Heart right ventricle (tissue), 16 donors: ENCODE data around the gene EPM2A. TPM values are rescaled to one million over a fixed set of nuclear protein-coding genes. Genes with fewer than 3 reads are reported as not detected.

ENCODE experiments used
- ATAC-seq, 8 donors: fragments of 200-7000 bp; cut with Tn5 transposase; one replicate each; pipeline ENCODE4 v1.9.1; 2020; ENCODE audit warnings: mild to moderate bottlenecking in 8 of 8, moderate library complexity in 8 of 8, moderate number of reproducible peaks in 1 of 8
- DNase-seq, 2 donors: peaks; one replicate each; pipeline ENCODE4 v3.0.0-alpha.2; 2020
- H3K27ac ChIP-seq, 10 donors: fragments of 200-600 bp; sonication (generic) in 2 of 10; one replicate each; pipeline versions ENCODE4 v1.5.0 to v1.8.0; 2020 to 2022; ENCODE audit warnings: mild to moderate bottlenecking in 3 of 10
- H3K27me3 ChIP-seq, 7 donors: fragments of 200-600 bp; one replicate each; pipeline ENCODE4 v1.8.0; 2021 to 2022; ENCODE audit warnings: mild to moderate bottlenecking in 2 of 7
- H3K36me3 ChIP-seq, 9 donors: fragments of 200-600 bp; sonication (generic) in 1 of 9; one replicate each; pipeline versions ENCODE4 v1.5.0 to v1.8.0; 2020 to 2022; ENCODE audit warnings: mild to moderate bottlenecking in 2 of 9
- H3K4me1 ChIP-seq, 9 donors: fragments of 200-600 bp; sonication (generic) in 1 of 9; one replicate each; pipeline versions ENCODE4 v1.5.0 to v1.8.0; 2020 to 2022; ENCODE audit warnings: mild to moderate bottlenecking in 4 of 9
- H3K4me3 ChIP-seq, 10 donors: fragments of 200-600 bp; sonication (generic) in 2 of 10; one replicate each; pipeline versions ENCODE4 v1.5.0 to v1.8.0; 2020 to 2022; ENCODE audit warnings: mild to moderate bottlenecking in 7 of 10, moderate library complexity in 2 of 10
- H3K9me3 ChIP-seq, 11 donors: fragments of 200-600 bp in 10 of 11; sonication (generic) in 2 of 11; one replicate each; pipeline versions ENCODE4 v1.5.0 to v1.8.0; 2013 to 2022; ENCODE audit warnings: mild to moderate bottlenecking in 2 of 11, control low read depth in 1 of 11, moderate library complexity in 1 of 11
- WGBS, 2 donors: extraction: QIAGEN DNeasy Blood & Tissue Kit; methylation state at CpG; one replicate each; pipeline ENCODE4 v1.1.7; 2013; ENCODE audit warnings: inconsistent platforms in 1 of 2; 5-methylcytosine and 5-hydroxymethylcytosine counted together
- intact Hi-C, 10 donors: fragments of 100-400 bp; cut with DNase I; formaldehyde crosslinking; loops; one replicate each; pipeline versions ENCODE4 v1.11.1 to v1.14.2; 2022
- long read RNA-seq, 3 donors: library from polyadenylated mRNA; unstranded; transcript quantifications; one replicate each; pipeline ENCODE4 v2.0.0, GENCODE V29; 2020 to 2021
- polyA plus RNA-seq, 2 donors: library from polyadenylated mRNA; stranded (reverse); fragments of 200-250 nt; gene quantifications; one replicate each; pipeline ENCODE4 v1.2.3, GENCODE V29; 2013
- total RNA-seq, 10 donors: library from RNA; stranded (reverse); fragmentation: NEBNext Ultra II Directional in 3 of 10; extraction: Animal tissue kit (Norgen Biotek cat#: 25700) in 3 of 10; gene quantifications; one replicate each; pipeline versions ENCODE4 v1.2.1 to v1.2.4, GENCODE V29; 2021 to 2023
- TF ChIP-seq, protein P1 (sequence below), 9 donors: fragments of 200-600 bp; sonication (generic) in 2 of 9; IDR thresholded peaks; one replicate each; pipeline versions ENCODE4 v1.5.0 to v1.8.0; 2021 to 2022; ENCODE audit warnings: antibody characterized with exemption in 9 of 9, mild to moderate bottlenecking in 5 of 9, moderate library complexity in 1 of 9
- donor health status: Arrhythmogenic right ventricular cardiomyopathy.
- donor health status: ischemic (EF 13 %, LVEDD 7.1; RV severe dilation, severe dysfunction).
- donor health status: healthy with polysubstance abuse.
- donor health status: DM: no; HTN: yes; CAD: no.
- donor health status: DM: no; HTN: no; CAD: no.
- donor health status: ischemic (EF 25% LVEDD 6.9; RV normal size, moderate dysfunction).
- donor health status: ischemic (EF 25% LVEDD 5.7; RV mildly dilated, moderate dysfunction).
- donor health status: healthy.
- donor health status: DM: yes; HTN: yes; CAD: no.
- donor health status: Ischemic cardiomyopathy.
- donor health status: ischemic (EF 35%, LVEDD 5.7; RV mildly dilated, moderate dysfunction).
- donor health status: nonischemic (EF 11% LVEDD 7.7; RV severe dilation, severe dysfunction).
- donor health status: DM: yes; HTN: yes; CAD: no.
- donor health status: PGD.
- donor health status: ischemic (EF 29% LVEDD 5.4; RV normal size, mild dysfunction).
- donor health status: nonischemic (EF 23%, LVEDD 6.1; RV moderate dilation, normal function).

The EPM2A gene
- total RNA-seq = 10 to 100 TPM; 26.2 to 60.9 (median 47.5) TPM
- 10 to 100 TPM; 11.0 TPM for polyA plus RNA-seq
- long read RNA-seq, donor 1, full-length matches to known transcripts = 57 of 69 reads
- long read RNA-seq, donor 1, partial matches to known transcripts = 11 of 69 reads
- long read RNA-seq, donor 1, other reads (novel, unspliced or antisense) = 1 of 69 reads
- long read RNA-seq, donor 2, full-length matches to known transcripts = 122 of 145 reads
- long read RNA-seq, donor 2, partial matches to known transcripts = 13 of 145 reads
- long read RNA-seq, donor 2, other reads (novel, unspliced or antisense) = 10 of 145 reads
- long read RNA-seq, donor 3, full-length matches to known transcripts = 12 of 15 reads
- long read RNA-seq, donor 3, partial matches to known transcripts = 3 of 15 reads
- long read RNA-seq, donor 3, other reads (novel, unspliced or antisense) = 0 of 15 reads

DNA sequence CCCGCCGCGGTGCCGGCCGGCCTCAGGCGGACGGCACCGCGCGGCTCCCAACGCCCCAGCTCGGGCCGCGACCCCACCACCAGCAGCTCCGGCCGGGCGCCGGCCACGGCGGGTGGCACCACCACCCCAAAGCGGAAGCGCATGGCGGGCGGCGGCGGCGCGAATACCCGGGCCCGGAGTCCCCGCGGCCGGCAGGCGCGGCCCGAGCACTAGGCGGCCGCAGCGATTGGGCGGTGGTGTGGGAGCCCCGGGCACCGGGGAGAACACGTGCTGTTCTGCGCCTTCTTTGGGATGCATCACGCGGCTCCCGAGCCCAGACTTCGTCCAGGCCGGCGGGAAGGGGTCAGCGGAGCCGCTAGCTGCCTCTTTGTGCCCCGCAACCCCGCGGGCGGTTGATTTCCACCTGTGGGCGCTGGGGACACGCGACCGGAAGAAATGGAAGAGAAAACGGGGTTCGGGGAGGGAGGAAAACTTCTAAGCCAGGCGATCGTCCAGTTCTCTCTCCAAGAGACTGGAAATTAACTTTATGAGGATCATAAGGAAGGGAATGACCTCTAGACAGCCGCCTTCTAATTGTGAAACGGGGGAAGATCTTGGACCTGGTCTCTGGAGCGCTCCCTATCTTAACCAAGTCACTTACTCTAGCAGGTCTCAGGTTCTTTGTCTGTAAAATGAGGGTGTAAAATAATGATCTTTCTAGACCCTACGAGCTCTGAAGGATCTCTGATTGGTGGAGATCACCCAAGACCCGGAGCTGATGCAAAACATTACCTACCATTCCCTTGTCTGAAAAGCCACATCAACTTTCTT lies at the start of gene EPM2A:
Gene EPM2A (minus strand): TSS at position 165 of the 810 bp plus-strand sequence. CDS start 22 bp downstream, at position 143.
- ATAC-seq (peak; percentile 80 to 91 (median 89)), DNase-seq (peak; percentile 85 to 87)
- Histone ChIP-seq H3K9me3 (no peaks in the 10 kb centered on the region), H3K4me1 (peaks cover 0 to 40% (median 21%) of the 10 kb centered on the region in 9 donors), H3K36me3 (no peaks in the 10 kb centered on the region), H3K4me3 (peak within 1 kb of the TSS; percentile 61 to 91 (median 73)), H3K27ac (peak within 1 kb of the TSS; percentile 94 to 99 (median 97)), H3K27me3 (no peaks in the 10 kb centered on the region)
- intact Hi-C loops = loop anchor here in 7 of 10 donors (2.0 to 10.0 kb wide), 9 partner anchors 77 to 229 kb away; partner anchors contain the start of genes FBXO30 (in 6 of the 7) and SHPRH (in 3 of the 7)
- TF ChIP-seq, protein P1, sequence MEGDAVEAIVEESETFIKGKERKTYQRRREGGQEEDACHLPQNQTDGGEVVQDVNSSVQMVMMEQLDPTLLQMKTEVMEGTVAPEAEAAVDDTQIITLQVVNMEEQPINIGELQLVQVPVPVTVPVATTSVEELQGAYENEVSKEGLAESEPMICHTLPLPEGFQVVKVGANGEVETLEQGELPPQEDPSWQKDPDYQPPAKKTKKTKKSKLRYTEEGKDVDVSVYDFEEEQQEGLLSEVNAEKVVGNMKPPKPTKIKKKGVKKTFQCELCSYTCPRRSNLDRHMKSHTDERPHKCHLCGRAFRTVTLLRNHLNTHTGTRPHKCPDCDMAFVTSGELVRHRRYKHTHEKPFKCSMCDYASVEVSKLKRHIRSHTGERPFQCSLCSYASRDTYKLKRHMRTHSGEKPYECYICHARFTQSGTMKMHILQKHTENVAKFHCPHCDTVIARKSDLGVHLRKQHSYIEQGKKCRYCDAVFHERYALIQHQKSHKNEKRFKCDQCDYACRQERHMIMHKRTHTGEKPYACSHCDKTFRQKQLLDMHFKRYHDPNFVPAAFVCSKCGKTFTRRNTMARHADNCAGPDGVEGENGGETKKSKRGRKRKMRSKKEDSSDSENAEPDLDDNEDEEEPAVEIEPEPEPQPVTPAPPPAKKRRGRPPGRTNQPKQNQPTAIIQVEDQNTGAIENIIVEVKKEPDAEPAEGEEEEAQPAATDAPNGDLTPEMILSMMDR (IDR thresholded peaks at IDR 0.05) = peak in 4 of 9 donors; percentile 3 to 29 (median 10)
- WGBS, 2 donors = 0 to 1% methylated on average over 69 of the region's 69 CpGs

DNA sequence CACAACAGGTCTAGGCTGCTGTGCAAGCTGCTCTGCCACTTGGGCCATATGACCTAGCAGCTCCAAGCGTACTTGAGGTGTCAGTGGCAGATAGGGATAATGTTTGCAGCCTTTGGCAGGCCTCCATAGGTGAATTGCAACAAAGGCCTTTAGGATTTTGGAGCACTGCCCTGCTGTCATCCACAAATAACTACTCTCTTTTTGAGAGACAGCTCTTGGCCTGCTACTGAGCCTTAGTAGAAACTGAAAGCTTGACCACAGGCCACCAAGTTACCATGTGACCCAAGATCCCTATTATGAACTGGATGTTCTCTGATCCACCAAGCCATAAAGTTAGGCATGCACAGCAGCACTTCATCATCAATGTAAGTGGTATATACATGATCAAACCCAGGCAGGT lies 49.4 kb upstream of the EPM2A start:
- peaks cover 0 to 12% (median 0%) of the 10 kb centered on the region in 9 donors for H3K4me1 ChIP-seq
- intact Hi-C loops = no loop called here
- WGBS, 2 donors = 54 to 64% methylated on average over 1 of the region's 1 CpG
- no peak overlapping the region for H3K4me3 ChIP-seq
- H3K36me3 ChIP-seq = peaks cover 0 to 6% (median 0%) of the 10 kb centered on the region in 9 donors
- no peak overlapping the region for H3K27ac ChIP-seq
- H3K27me3 ChIP-seq = no peaks in the 10 kb centered on the region
- ATAC-seq (peak; percentile 46 to 95 (median 90)), DNase-seq (peak; percentile 20 to 69)
- H3K9me3 ChIP-seq = peaks cover 0 to 29% (median 0%) of the 10 kb centered on the region in 11 donors
- TF ChIP-seq, protein P1 (IDR thresholded peaks at IDR 0.05) = no peak

DNA sequence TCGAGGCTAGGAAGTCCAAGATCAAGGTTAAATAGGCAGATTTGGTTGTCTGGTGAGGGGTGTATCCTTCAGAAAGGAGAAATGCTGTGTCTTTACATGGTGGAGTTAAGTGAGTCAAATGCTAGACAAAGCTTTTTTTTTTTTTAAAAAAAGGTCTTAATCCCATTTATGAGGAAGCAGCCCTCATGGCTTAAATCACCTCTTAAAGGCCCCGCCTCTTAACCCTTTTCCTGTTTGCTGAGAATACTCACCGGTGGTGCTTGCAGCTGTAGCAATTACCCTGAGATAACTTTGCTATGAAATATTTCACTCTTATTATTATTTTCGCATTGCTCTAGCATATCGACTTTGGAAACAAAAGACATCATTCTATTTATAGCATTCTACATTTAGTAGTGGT lies 48.5 kb upstream of the EPM2A start:
- intact Hi-C loops = no loop called here
- TF ChIP-seq, protein P1 (IDR thresholded peaks at IDR 0.05) = no peak
- Histone ChIP-seq H3K36me3 (peaks cover 0 to 6% (median 0%) of the 10 kb centered on the region in 9 donors), H3K9me3 (peaks cover 0 to 26% (median 0%) of the 10 kb centered on the region in 11 donors), H3K27ac (no peak overlapping the region), H3K4me1 (peaks cover 0 to 12% (median 0%) of the 10 kb centered on the region in 9 donors), H3K27me3 (no peaks in the 10 kb centered on the region), H3K4me3 (no peak overlapping the region)
- 73 to 76% methylated on average over 5 of the region's 5 CpGs for WGBS, 2 donors
- no peak for DNase-seq
- ATAC-seq = no peak

DNA sequence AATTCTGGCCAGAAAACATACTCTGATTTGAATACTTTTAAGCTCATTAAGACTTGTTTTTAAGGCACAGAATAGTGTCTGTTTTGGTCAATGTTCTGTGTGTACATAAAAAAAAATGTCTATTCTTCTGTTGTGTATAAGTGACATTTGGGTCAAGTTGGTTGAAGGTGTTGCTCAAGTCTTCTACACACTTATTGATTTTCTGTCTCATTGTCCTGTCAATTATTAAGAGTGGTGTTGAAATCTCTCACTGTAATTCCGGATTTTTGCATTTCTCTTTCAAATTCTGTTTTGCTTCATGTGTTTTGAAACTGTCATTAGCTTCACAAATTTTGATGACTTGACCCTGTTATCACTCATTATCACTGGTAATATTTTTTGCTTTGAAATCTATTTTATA lies 37.5 kb upstream of the EPM2A start:
- Histone ChIP-seq H3K4me1 (no peaks in the 10 kb centered on the region), H3K27me3 (no peaks in the 10 kb centered on the region), H3K27ac (no peak overlapping the region), H3K9me3 (peaks cover 0 to 17% (median 0%) of the 10 kb centered on the region in 11 donors), H3K4me3 (no peak overlapping the region), H3K36me3 (no peaks in the 10 kb centered on the region)
- TF ChIP-seq, protein P1 (IDR thresholded peaks at IDR 0.05) = no peak
- intact Hi-C loops = no loop called here
- WGBS, 2 donors = 82 to 83% methylated on average over 1 of the region's 1 CpG
- no peak for ATAC-seq
- no peak for DNase-seq
